Measurements from ENCODE around the gene SASH1. TPM values are rescaled to one million over a fixed set of nuclear protein-coding genes. Genes with fewer than 3 reads are reported as not detected.

The SASH1 gene
- total and polyA plus RNA-seq, 2 of the 8 experiments (the other 6 are each of a cell fraction or from before 2014, with no cell fraction given) = 6.0 to 20.2 TPM

GRCh38 chr6:148405894-148406293 lies 63.3 kb downstream of the SASH1 start:
- no peak overlapping the region for H3K4me3 ChIP-seq (ENCODE audit: extremely low read depth in 1 of 4, insufficient read depth in 2 of 4, low read depth in 3 of 4, low read length in 4 of 4)
- no peak overlapping the region for H3K56ac ChIP-seq (replicated peaks; ENCODE audit: insufficient read length, low read depth, low read length)
- no peak overlapping the region for H3K4ac ChIP-seq (replicated peaks; ENCODE audit: insufficient read length, low read depth, low read length)
- peaks cover 0 to 12% (median 4%) of the 10 kb centered on the region in 4 experiments; a peak in 4 of 7 replicates for H3K4me1 ChIP-seq (replicated peaks in 1 of 4; ENCODE audit: control insufficient read depth in 3 of 4, insufficient read depth in 4 of 4, low read length in 3 of 4)
- H4K91ac ChIP-seq (replicated peaks; ENCODE audit: insufficient read length, low read length) = no peak overlapping the region
- no peak for TF ChIP-seq JUND (IDR thresholded peaks at IDR 0.05; ENCODE audit: low read length)
- no peak overlapping the region; the same call in 1 of the 2 replicates for H4K8ac ChIP-seq (ENCODE audit: extremely low read depth, insufficient read depth, low read length)
- peaks cover 0 to 13% of the 10 kb centered on the region in 2 experiments; a peak in 1 of 4 replicates for H3K79me2 ChIP-seq (ENCODE audit: control insufficient read depth in 1 of 2, insufficient read depth in 2 of 2, low read length in 2 of 2)
- 97% methylated on average over 2 of the region's 2 CpGs; no CpG with 5 or more reads in 1 of the 2 experiments for WGBS, 2 experiments (ENCODE audit: extremely low coverage in 1 of 2, insufficient coverage in 1 of 2, insufficient read length in 1 of 2, insufficient replicate concordance in 2 of 2, low coverage in 1 of 2, low lambda C conversion rate in 2 of 2, missing lambda C conversion rate in 1 of 2)
- no peak overlapping the region for H3K18ac ChIP-seq (ENCODE audit: extremely low read depth, low read length)
- H2BK120ac ChIP-seq (replicated peaks; ENCODE audit: low read depth, low read length) = no peak overlapping the region
- H3K27ac ChIP-seq (ENCODE audit: low read depth, low read length) = no peak overlapping the region
- peaks cover 1 to 4% of the 10 kb centered on the region in 2 experiments for H4K20me1 ChIP-seq (replicated peaks in 1 of 2; ENCODE audit: control insufficient read depth in 1 of 2, insufficient read depth in 2 of 2, low read length in 2 of 2)
- H3K14ac ChIP-seq (ENCODE audit: insufficient read length) = no peak overlapping the region
- H3K79me1 ChIP-seq (ENCODE audit: low read depth, low read length) = peaks cover 2% of the 10 kb centered on the region; the same call in 1 of the 2 replicates
- CTCF ChIA-PET (ENCODE audit: partially characterized antibody) = interaction anchor here (0.8 to 1.6 kb wide), 2 partner anchors 11 to 12 kb away, joined by 3 read pairs; no protein-coding TSS in a partner anchor
- H3K27me3 ChIP-seq (replicated peaks in 1 of 4; ENCODE audit: control insufficient read depth in 3 of 4, extremely low read depth in 1 of 4, insufficient read depth in 3 of 4, low read length in 3 of 4) = no peaks in the 10 kb centered on the region
- H2BK15ac ChIP-seq (ENCODE audit: low read length) = no peak overlapping the region
- no peak overlapping the region for H4K5ac ChIP-seq (ENCODE audit: insufficient read length, low read depth, low read length)
- no peak overlapping the region; a peak in 1 of 4 replicates for H3K4me2 ChIP-seq (ENCODE audit: insufficient read depth in 1 of 2, low read depth in 2 of 2, low read length in 2 of 2)
- H2BK20ac ChIP-seq (ENCODE audit: low read length) = no peak overlapping the region
- no peaks in the 10 kb centered on the region for H3K9me3 ChIP-seq (ENCODE audit: insufficient read depth in 2 of 2, low read depth in 1 of 2, low read length in 1 of 2)
- H2BK12ac ChIP-seq (ENCODE audit: low read depth, low read length) = no peak overlapping the region
- no peak overlapping the region for H3K23ac ChIP-seq (ENCODE audit: insufficient read length)
- H3K9ac ChIP-seq (replicated peaks in 1 of 4; ENCODE audit: extremely low read depth in 1 of 4, low read depth in 3 of 4, low read length in 3 of 4) = no peak overlapping the region
- H3K36me3 ChIP-seq (ENCODE audit: control insufficient read depth in 2 of 4, insufficient read depth in 4 of 4, low read length in 3 of 4) = no peaks in the 10 kb centered on the region
- DNase-seq (ENCODE audit: low read depth in 1 of 2, low spot score in 2 of 2) (no peak), FAIRE-seq (no peak)
- POLR2A ChIA-PET (ENCODE audit: partially characterized antibody) = interaction anchor here (0.5 to 1.5 kb wide), 2 partner anchors 10 to 935 kb away, joined by 3 read pairs; no protein-coding TSS in a partner anchor
- H3K23me2 ChIP-seq (ENCODE audit: low read depth, low read length) = no peaks in the 10 kb centered on the region
- H2AFZ ChIP-seq (ENCODE audit: low read length) = no peak overlapping the region
- no peak overlapping the region for H2AK5ac ChIP-seq (ENCODE audit: low read depth, low read length)
- no peak overlapping the region for H2BK5ac ChIP-seq (ENCODE audit: low read depth, low read length)

All from H1 (cell line).